GM19240 (cell line): ENCODE measurements around the gene SMIM10L1.

Experiments
- DNase-seq: peaks from one replicate; pipeline ENCODE4 v3.0.0; 2011; ENCODE audit warnings: low spot score; ENCODE audit not compliant: insufficient read length

Gene SMIM10L1

GRCh38 chr12:11183011-11183410, 12.0 kb downstream of the SMIM10L1 start:
- no peak for DNase-seq

GRCh38 chr12:11186837-11187236, 15.8 kb downstream of the SMIM10L1 start, which contains the start of gene TAS2R42:
TAS2R42 (minus strand) TSS chr12:11186937; CDS start chr12:11186937, 0 bp downstream.
- no peak for DNase-seq

GRCh38 chr12:11202811-11203210, 31.8 kb downstream of the SMIM10L1 start:
- DNase-seq: no peak

- DNase-seq: no peak
Observed at GRCh38 chr12:11204173-11204572, 33.2 kb downstream of the SMIM10L1 start.

- DNase-seq: no peak
Observed at GRCh38 chr12:11209113-11209512, 38.1 kb downstream of the SMIM10L1 start.
